Muscle layer of duodenum (tissue), 2 donors: Measurements from ENCODE around the gene ZNF433.

Source experiments
- H3K27ac ChIP-seq: one replicate; pipeline ENCODE4 v1.7.0; 2013; ENCODE audit warnings: mild to moderate bottlenecking, low read length
- H3K27me3 ChIP-seq: one replicate; pipeline ENCODE4 v1.7.0; 2013; ENCODE audit warnings: low read depth, mild to moderate bottlenecking, control low read depth, low read length
- H3K36me3 ChIP-seq, 2 donors: one replicate each; pipeline ENCODE4 v1.7.0; 2013; ENCODE audit warnings: low read length in 2 of 2, control low read depth in 1 of 2, mild to moderate bottlenecking in 1 of 2; ENCODE audit not compliant: insufficient read depth in 2 of 2, control insufficient read depth in 1 of 2
- H3K4me1 ChIP-seq, 2 donors: one replicate each; pipeline ENCODE4 v1.7.0; 2013; ENCODE audit warnings: low read length in 2 of 2, mild to moderate bottlenecking in 2 of 2, control low read depth in 1 of 2, moderate library complexity in 1 of 2; ENCODE audit not compliant: insufficient read depth in 2 of 2, control insufficient read depth in 1 of 2
- H3K4me3 ChIP-seq, 2 donors: one replicate each; pipeline ENCODE4 v1.7.0; 2013; ENCODE audit warnings: low read length in 2 of 2, low read depth in 1 of 2, mild to moderate bottlenecking in 1 of 2
- H3K9me3 ChIP-seq, 2 donors: one replicate each; pipeline ENCODE4 v1.7.0; 2013; ENCODE audit warnings: low read length in 2 of 2, control low read depth in 1 of 2, mild to moderate bottlenecking in 1 of 2; ENCODE audit not compliant: control insufficient read depth in 1 of 2
- donor health status: healthy.

ZNF433 gene

DNA sequence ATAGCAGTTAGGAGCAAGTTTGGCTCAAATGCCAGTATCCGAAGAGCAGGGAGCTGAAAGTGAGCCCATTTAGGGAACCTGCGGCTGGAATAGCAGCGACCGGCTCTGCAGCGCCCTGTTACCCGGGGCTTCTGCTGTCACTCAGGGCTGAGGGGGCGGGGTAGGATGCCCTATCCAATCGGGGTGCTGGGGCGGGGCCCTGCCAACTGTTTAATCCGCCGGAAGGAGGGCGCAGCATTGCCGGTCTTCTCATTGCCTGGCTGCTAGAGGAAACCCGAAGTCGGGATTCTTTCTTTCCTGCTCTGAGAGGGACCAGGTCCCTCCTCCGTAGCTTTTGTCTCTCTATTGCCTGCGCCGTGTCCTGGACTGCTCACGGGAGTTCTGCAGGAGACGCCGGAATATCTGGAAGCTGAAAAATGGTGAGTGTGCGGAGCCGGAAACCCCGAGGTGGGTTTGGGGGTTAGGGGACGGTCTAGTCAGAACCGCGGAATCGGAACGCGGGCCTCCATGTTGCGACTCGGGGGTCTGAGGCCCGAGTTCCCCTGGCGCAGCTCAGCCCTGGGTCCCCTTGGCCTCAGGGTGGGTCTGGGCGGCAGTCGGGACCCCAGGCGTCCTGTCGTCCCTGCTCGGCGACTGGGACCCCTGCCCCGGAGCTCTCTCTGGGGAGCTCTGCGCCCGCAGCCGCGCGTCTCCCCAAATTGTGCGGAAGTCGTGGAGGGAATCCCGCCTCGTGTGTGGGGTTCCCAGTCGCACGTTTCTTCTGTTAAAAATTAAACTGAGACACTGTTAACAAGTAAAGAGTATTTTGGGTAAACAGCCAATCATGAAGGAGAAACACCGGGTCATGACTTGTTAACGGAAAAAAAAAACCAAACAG, 47.8 kb downstream of the ZNF433 start:
- Histone ChIP-seq H3K27ac (peak overlapping the region; percentile 83), H3K9me3 (peaks cover 0 to 2% of the 10 kb centered on the region in 2 donors), H3K36me3 (no peaks in the 10 kb centered on the region), H3K27me3 (no peaks in the 10 kb centered on the region), H3K4me3 (peak overlapping the region; percentile 88 to 91), H3K4me1 (no peaks in the 10 kb centered on the region)

DNA sequence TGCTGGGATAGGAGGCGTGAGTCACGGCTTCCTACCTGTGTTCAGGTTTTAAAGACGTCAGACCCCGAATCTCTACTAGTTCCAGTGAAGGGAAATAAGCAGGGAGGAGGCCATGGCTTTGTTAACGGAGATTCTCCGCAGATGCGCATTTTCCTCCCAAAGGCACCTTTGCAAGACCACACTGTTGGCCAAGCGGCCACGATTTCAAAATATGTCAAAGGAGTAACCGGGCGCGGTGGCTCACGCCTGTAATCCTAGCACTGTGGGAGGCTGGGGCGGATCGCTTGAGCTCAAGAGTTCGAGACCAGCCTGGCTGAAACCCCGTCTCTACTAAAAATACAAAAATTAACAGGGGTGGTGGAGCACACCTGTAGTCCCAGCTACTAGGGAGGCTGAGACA, 48.7 kb downstream of the ZNF433 start:
- no peak overlapping the region for H3K27ac ChIP-seq
- H3K36me3 ChIP-seq, result no peaks in the 10 kb centered on the region
- peak overlapping the region in 1 of 2 donors; percentile 88 for H3K4me3 ChIP-seq
- no peaks in the 10 kb centered on the region for H3K4me1 ChIP-seq
- H3K9me3 ChIP-seq, result peaks cover 0 to 3% of the 10 kb centered on the region in 2 donors
- no peaks in the 10 kb centered on the region for H3K27me3 ChIP-seq

GRCh38 chr19:11984986-11985385, 50.5 kb downstream of the ZNF433 start:
- Histone ChIP-seq H3K4me1 (no peaks in the 10 kb centered on the region), H3K27me3 (no peaks in the 10 kb centered on the region), H3K4me3 (no peak overlapping the region), H3K9me3 (peaks cover 13 to 18% of the 10 kb centered on the region in 2 donors), H3K27ac (no peak overlapping the region), H3K36me3 (peaks cover 0 to 7% of the 10 kb centered on the region in 2 donors)

DNA sequence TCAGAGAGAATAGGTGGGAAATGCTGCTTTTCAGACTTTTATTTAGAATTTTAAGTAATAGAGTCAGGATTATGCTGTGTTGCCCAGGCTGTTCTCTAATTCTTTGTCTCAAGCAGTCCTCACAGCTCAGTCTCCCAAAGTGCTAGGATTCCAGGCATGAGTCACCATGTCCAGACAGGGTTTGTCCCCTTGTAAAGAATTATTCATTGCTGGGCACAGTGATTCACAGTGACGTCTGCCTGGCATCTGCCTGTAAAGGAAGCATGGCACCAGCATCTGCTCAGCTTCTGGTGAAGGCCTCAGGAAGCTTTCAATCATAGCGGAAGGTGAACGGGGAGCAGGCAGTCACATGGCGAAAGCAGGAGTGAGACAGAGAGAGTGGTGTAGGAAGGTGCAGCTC, 53.0 kb downstream of the ZNF433 start:
- no peak overlapping the region for H3K27ac ChIP-seq
- H3K9me3 ChIP-seq, result peaks cover 32 to 40% of the 10 kb centered on the region in 2 donors
- H3K36me3 ChIP-seq, result peaks cover 10 to 32% of the 10 kb centered on the region in 2 donors
- H3K27me3 ChIP-seq, result no peaks in the 10 kb centered on the region
- H3K4me1 ChIP-seq, result no peaks in the 10 kb centered on the region
- H3K4me3 ChIP-seq, result no peak overlapping the region

- Histone ChIP-seq H3K9me3 (peaks cover 33 to 46% of the 10 kb centered on the region in 2 donors), H3K36me3 (peaks cover 10 to 36% of the 10 kb centered on the region in 2 donors), H3K4me1 (no peaks in the 10 kb centered on the region), H3K4me3 (peak overlapping the region in 1 of 2 donors; percentile 51), H3K27me3 (no peaks in the 10 kb centered on the region), H3K27ac (no peak overlapping the region)
Measured at GRCh38 chr19:11979527-11979926, 56.0 kb downstream of the ZNF433 start.

GRCh38 chr19:11978492-11979100, 56.9 kb downstream of the ZNF433 start:
- H3K4me3 ChIP-seq, result peak overlapping the region in 1 of 2 donors; percentile 51
- no peaks in the 10 kb centered on the region for H3K27me3 ChIP-seq
- H3K9me3 ChIP-seq, result peaks cover 33 to 46% of the 10 kb centered on the region in 2 donors
- peaks cover 10 to 36% of the 10 kb centered on the region in 2 donors for H3K36me3 ChIP-seq
- no peaks in the 10 kb centered on the region for H3K4me1 ChIP-seq
- H3K27ac ChIP-seq, result no peak overlapping the region

DNA sequence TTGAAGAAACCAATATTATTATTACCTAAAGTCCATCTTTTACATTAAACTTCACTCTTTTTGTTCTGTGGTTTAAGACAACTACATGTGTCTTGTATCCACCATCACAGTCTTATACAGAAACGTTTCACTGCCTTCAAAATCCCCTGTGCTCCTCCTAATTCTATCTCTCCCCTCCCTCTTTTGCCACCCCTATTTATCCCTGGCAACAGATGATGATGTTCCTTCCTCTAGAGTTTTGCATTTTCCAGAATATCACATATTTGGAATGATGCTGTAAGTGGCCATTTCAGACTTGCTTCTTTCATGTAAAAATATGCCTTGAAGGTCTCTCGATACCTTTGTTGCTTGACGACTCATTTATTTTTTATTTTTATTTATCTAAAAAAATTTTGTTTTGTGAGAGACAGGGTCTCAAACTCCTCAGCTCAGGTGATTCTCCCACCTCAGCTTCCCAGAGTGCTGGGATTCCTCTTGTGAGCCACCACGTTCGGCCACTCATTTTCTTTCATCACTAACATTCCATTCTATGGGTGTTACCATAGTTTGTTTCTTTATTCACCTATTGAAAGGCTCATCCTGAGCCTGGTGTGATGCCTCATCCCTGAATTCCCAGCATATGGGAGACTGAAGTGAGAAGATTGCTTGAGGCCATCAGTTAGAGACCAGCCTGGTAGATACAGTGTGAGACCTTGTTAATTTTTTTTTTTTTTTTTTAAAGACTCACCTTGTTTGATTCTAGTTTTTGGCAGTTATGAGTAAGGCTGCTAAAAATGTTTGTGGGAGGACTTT, 62.3 kb downstream of the ZNF433 start:
- H3K27me3 ChIP-seq, result no peaks in the 10 kb centered on the region
- peaks cover 4 to 11% of the 10 kb centered on the region in 2 donors for H3K9me3 ChIP-seq
- H3K4me3 ChIP-seq, result no peak overlapping the region
- peaks cover 3 to 11% of the 10 kb centered on the region in 2 donors for H3K36me3 ChIP-seq
- no peaks in the 10 kb centered on the region for H3K4me1 ChIP-seq
- H3K27ac ChIP-seq, result no peak overlapping the region

DNA sequence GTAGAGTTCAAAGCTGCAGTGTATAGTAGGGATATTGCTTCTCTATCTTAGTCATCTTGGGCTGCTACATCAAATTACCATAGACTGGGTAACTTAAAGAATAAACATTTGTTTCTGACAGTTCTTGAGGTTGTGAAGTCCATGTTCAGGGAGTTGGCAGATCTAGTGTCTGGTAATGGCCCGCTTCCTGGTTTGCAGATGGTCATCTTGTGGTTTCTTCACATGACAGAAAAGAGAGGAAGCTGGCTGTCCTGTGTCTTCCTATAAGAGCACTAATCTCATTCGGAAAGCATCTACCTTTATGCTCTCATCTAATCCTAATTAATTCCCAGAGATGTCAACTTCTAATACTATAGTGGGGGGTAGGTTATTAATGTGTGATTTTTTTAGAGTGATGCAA, 64.4 kb downstream of the ZNF433 start:
- no peak overlapping the region for H3K4me3 ChIP-seq
- H3K4me1 ChIP-seq, result no peaks in the 10 kb centered on the region
- H3K36me3 ChIP-seq, result no peaks in the 10 kb centered on the region
- H3K27ac ChIP-seq, result no peak overlapping the region
- no peaks in the 10 kb centered on the region for H3K27me3 ChIP-seq
- H3K9me3 ChIP-seq, result no peaks in the 10 kb centered on the region

GRCh38 chr19:11970174-11970573, 65.3 kb downstream of the ZNF433 start:
- Histone ChIP-seq H3K27me3 (no peaks in the 10 kb centered on the region), H3K4me3 (no peak overlapping the region), H3K4me1 (peaks cover 0 to 5% of the 10 kb centered on the region in 2 donors), H3K27ac (no peak overlapping the region), H3K36me3 (no peaks in the 10 kb centered on the region), H3K9me3 (no peaks in the 10 kb centered on the region)

- H3K27me3 ChIP-seq, result no peaks in the 10 kb centered on the region
- H3K4me3 ChIP-seq, result peak within 1 kb of the TSS; percentile 75 to 83
- H3K9me3 ChIP-seq, result no peaks in the 10 kb centered on the region
- H3K27ac ChIP-seq, result peak within 1 kb of the TSS; percentile 76
- H3K36me3 ChIP-seq, result no peaks in the 10 kb centered on the region
- peaks cover 7 to 15% of the 10 kb centered on the region in 2 donors for H3K4me1 ChIP-seq
Measured at GRCh38 chr19:11964858-11965645, 70.4 kb downstream of the ZNF433 start, which contains the start of gene ZNF763. Gene ZNF763, plus strand, starts transcription at chr19:11965040. Its CDS starts 169 bp downstream, at chr19:11965209.
